ENCODE data around the gene KRT16. TPM values are rescaled to one million over a fixed set of nuclear protein-coding genes. Genes with fewer than 3 reads are reported as not detected.

KRT16 gene
- total and polyA plus RNA-seq, 10 of the 15 experiments (the other 5 are each of a cell fraction or from before 2014, with no cell fraction given) = 0.07 TPM; not detected in 9

GRCh38 chr17:41638941-41639340 is 26.4 kb upstream of the KRT16 start:
- H3K27me3 ChIP-seq (replicated peaks in 1 of 2; ENCODE audit: control insufficient read depth in 2 of 2, insufficient read depth in 2 of 2, low read length in 1 of 2) = no peaks in the 10 kb centered on the region; a peak in 1 of 4 replicates
- H3K9me3 ChIP-seq (replicated peaks; ENCODE audit: control insufficient read depth, insufficient read depth, low read length) = no peaks in the 10 kb centered on the region
- no peak overlapping the region for H3K9ac ChIP-seq (ENCODE audit: control insufficient read depth, insufficient read depth, low read length)
- no peak overlapping the region for H3K27ac ChIP-seq (ENCODE audit: control insufficient read depth, insufficient read depth)
- ATAC-seq (no peak), FAIRE-seq (no peak), DNase-seq (ENCODE audit: low read depth, low spot score) (no peak)
- ChIA-PET POLR2A (no interaction called here), CTCF (interaction anchor here (0.7 to 1.5 kb wide), 2 partner anchors 10 to 345 kb away, joined by 3 to 5 read pairs; no protein-coding TSS in a partner anchor), SMC1A (ENCODE audit: uncharacterized antibody, unreplicated experiment) (no interaction called here), RAD21 (ENCODE audit: unreplicated experiment) (no interaction called here)
- H4K20me1 ChIP-seq (ENCODE audit: control insufficient read depth, insufficient read depth) = no peaks in the 10 kb centered on the region
- no TSS peak for BruUV-seq (replicated peaks)
- in situ Hi-C loops (cut with MboI) (no loop called here), intact Hi-C loops (cut with micrococcal nuclease; ENCODE audit: unreplicated experiment) (no loop called here)
- H3K4me2 ChIP-seq (ENCODE audit: control insufficient read depth, insufficient read depth) = no peak overlapping the region
- H3K79me2 ChIP-seq (ENCODE audit: control insufficient read depth, insufficient read depth, low read length) = no peaks in the 10 kb centered on the region
- no peak overlapping the region for H2AFZ ChIP-seq (ENCODE audit: control insufficient read depth, low read depth, low read length)
- no peak overlapping the region for H3K4me3 ChIP-seq
- H3K36me3 ChIP-seq (ENCODE audit: control insufficient read depth in 2 of 2, insufficient read depth in 2 of 2, low read length in 1 of 2) = no peaks in the 10 kb centered on the region
- no peaks in the 10 kb centered on the region for H3K4me1 ChIP-seq (ENCODE audit: control insufficient read depth, insufficient read depth, low read length)
- TF ChIP-seq NBN (IDR thresholded peaks at IDR 0.05) (no peak), MXI1 (IDR thresholded peaks at IDR 0.05; ENCODE audit: low read depth, low read length) (no peak), SMAD1 (IDR thresholded peaks at IDR 0.05; ENCODE audit: low read depth, partially characterized antibody) (no peak), MYC (IDR thresholded peaks at IDR 0.05; ENCODE audit: insufficient read depth, insufficient read length, insufficient replicate concordance, low read length, severe bottlenecking) (no peak), TCF3 (IDR thresholded peaks at IDR 0.05; ENCODE audit: borderline replicate concordance, insufficient read depth, low read depth, low read length) (no peak), BMI1 (IDR thresholded peaks at IDR 0.05; ENCODE audit: borderline replicate concordance) (no peak), NR2C2 (IDR thresholded peaks at IDR 0.05; ENCODE audit: borderline replicate concordance, control insufficient read depth, insufficient read length, low read depth) (no peak), TBL1XR1 (IDR thresholded peaks at IDR 0.05; ENCODE audit: low read depth, low read length) (no peak), RELA (IDR thresholded peaks at IDR 0.05; ENCODE audit: borderline replicate concordance, partially characterized antibody) (no peak)
- 16% methylated on average over 4 of the region's 6 CpGs for WGBS (ENCODE audit: insufficient coverage, insufficient replicate concordance, low lambda C conversion rate, missing lambda C conversion rate)

GRCh38 chr17:41638194-41638593 is 25.6 kb upstream of the KRT16 start:
- H4K20me1 ChIP-seq (ENCODE audit: control insufficient read depth, insufficient read depth) = no peaks in the 10 kb centered on the region
- H3K9ac ChIP-seq (ENCODE audit: control insufficient read depth, insufficient read depth, low read length) = no peak overlapping the region
- ATAC-seq = no peak
- no peaks in the 10 kb centered on the region for H3K79me2 ChIP-seq (ENCODE audit: control insufficient read depth, insufficient read depth, low read length)
- H3K4me2 ChIP-seq (ENCODE audit: control insufficient read depth, insufficient read depth) = no peak overlapping the region
- H3K4me1 ChIP-seq (ENCODE audit: control insufficient read depth, insufficient read depth, low read length) = no peaks in the 10 kb centered on the region
- no peak for DNase-seq (ENCODE audit: low read depth, low spot score)
- no TSS peak for BruUV-seq (replicated peaks)
- ChIA-PET SMC1A (ENCODE audit: uncharacterized antibody, unreplicated experiment) (no interaction called here), POLR2A (no interaction called here), RAD21 (ENCODE audit: unreplicated experiment) (no interaction called here), CTCF (no interaction called here)
- no peaks in the 10 kb centered on the region; a peak in 1 of 4 replicates for H3K27me3 ChIP-seq (replicated peaks in 1 of 2; ENCODE audit: control insufficient read depth in 2 of 2, insufficient read depth in 2 of 2, low read length in 1 of 2)
- H3K4me3 ChIP-seq = no peak overlapping the region
- 13% methylated on average over 5 of the region's 5 CpGs for WGBS (ENCODE audit: insufficient coverage, insufficient replicate concordance, low lambda C conversion rate, missing lambda C conversion rate)
- intact Hi-C loops (cut with micrococcal nuclease; ENCODE audit: unreplicated experiment) (no loop called here), in situ Hi-C loops (cut with MboI) (no loop called here)
- H3K36me3 ChIP-seq (ENCODE audit: control insufficient read depth in 2 of 2, insufficient read depth in 2 of 2, low read length in 1 of 2) = no peaks in the 10 kb centered on the region
- H2AFZ ChIP-seq (ENCODE audit: control insufficient read depth, low read depth, low read length) = no peak overlapping the region
- no peak overlapping the region for H3K27ac ChIP-seq (ENCODE audit: control insufficient read depth, insufficient read depth)
- no peak for FAIRE-seq
- H3K9me3 ChIP-seq (replicated peaks; ENCODE audit: control insufficient read depth, insufficient read depth, low read length) = no peaks in the 10 kb centered on the region
- TF ChIP-seq RB1 (IDR thresholded peaks at IDR 0.05; ENCODE audit: borderline replicate concordance) (no peak), ZBTB11 (CRISPR knock-in tag; IDR thresholded peaks at IDR 0.05) (no peak), E4F1 (IDR thresholded peaks at IDR 0.05; ENCODE audit: borderline replicate concordance, partially characterized antibody) (no peak), MYB (IDR thresholded peaks at IDR 0.05; ENCODE audit: borderline replicate concordance, low read depth, low read length) (no peak)
